ENCODE data around the gene ERCC6. TPM values are rescaled to one million over a fixed set of nuclear protein-coding genes. Genes with fewer than 3 reads are reported as not detected.

ERCC6 gene
- total and polyA plus RNA-seq, 7 donors = 3.0 to 16.6 (median 10.9) TPM

DNA sequence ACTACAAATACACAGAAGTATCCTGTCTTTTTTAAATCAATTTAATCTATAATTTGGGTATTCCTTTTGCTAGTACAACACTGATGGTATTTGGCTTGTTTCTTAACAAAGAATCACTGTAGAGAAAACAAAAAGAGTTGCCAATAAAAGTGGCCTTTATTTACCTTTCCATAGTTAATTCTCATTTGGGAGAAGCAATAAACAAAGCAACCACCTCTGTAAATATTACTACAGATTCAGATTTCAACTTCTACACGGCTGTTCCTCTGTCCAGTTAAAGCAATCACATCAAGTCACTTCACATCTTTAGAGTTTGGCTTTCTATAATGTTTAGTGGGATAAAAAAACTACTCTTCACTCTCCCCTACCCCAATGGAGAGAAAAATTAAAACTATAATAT lies 34.4 kb downstream of the ERCC6 start:
- intact Hi-C loops (cut with DNase I) = no loop called here
- H3K27me3 ChIP-seq = no peaks in the 10 kb centered on the region
- no peaks in the 10 kb centered on the region for H3K9me3 ChIP-seq
- TF ChIP-seq POLR2AphosphoS5 (IDR thresholded peaks at IDR 0.05) = no peak
- no peak for TF ChIP-seq POLR2A (IDR thresholded peaks at IDR 0.05)
- TF ChIP-seq EP300 (IDR thresholded peaks at IDR 0.05) = no peak
- no peak for TF ChIP-seq CTCF (IDR thresholded peaks at IDR 0.05)
- peaks cover 0 to 22% (median 19%) of the 10 kb centered on the region in 4 donors for H3K4me1 ChIP-seq
- no peak for DNase-seq
- H3K27ac ChIP-seq = no peak overlapping the region
- 17 to 72% methylated on average over 1 of the region's 1 CpG for WGBS, 2 donors
- no peak overlapping the region for H3K4me3 ChIP-seq
- H3K36me3 ChIP-seq = peaks cover 0 to 28% (median 0%) of the 10 kb centered on the region in 4 donors

DNA sequence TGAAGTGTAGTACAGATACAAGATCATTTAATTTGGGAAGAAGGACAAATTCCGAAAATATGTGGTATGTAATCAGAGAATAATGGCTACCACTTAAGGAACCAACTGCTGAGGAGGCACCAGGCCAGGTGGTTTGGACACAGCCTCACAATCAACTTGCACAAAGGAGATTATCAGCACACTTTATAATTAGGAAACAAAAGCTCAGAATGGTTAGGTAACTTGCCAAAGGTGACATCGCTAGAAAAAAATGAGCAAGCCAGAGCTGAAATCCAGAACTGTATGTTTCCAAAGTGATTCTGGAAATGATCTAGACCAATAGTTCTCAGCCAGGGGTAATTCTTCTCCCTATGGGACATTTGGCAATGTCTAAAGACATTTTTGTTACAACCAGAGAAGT lies 36.6 kb downstream of the ERCC6 start:
- intact Hi-C loops (cut with DNase I) = no loop called here
- no peak overlapping the region for H3K27ac ChIP-seq
- 94 to 96% methylated on average over 2 of the region's 2 CpGs for WGBS, 2 donors
- H3K27me3 ChIP-seq = no peaks in the 10 kb centered on the region
- DNase-seq = no peak
- TF ChIP-seq CTCF (IDR thresholded peaks at IDR 0.05) = no peak
- no peak for TF ChIP-seq EP300 (IDR thresholded peaks at IDR 0.05)
- TF ChIP-seq POLR2A (IDR thresholded peaks at IDR 0.05) = no peak
- TF ChIP-seq POLR2AphosphoS5 (IDR thresholded peaks at IDR 0.05) = no peak
- H3K4me3 ChIP-seq = no peak overlapping the region
- H3K9me3 ChIP-seq = no peaks in the 10 kb centered on the region
- peaks cover 0 to 2% (median 0%) of the 10 kb centered on the region in 4 donors for H3K4me1 ChIP-seq
- peaks cover 0 to 31% (median 0%) of the 10 kb centered on the region in 4 donors for H3K36me3 ChIP-seq

DNA sequence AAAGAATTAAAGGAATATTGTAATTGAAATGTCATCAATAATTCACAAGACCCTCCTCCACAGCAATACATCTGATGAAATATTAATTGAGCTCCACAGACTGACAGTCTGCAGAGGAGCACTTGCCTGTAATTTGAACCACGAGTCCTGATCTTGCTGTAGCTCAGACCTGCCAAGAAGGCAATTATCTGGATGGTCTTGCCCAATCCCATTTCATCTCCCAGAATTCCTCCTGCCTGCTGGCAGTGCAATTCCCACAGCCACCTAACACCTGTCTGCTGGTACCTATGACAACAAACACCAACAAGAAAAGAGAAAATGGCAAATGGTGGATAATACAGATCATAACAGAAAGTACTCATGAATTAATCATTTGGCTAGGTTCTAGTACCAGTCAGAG lies 38.5 kb downstream of the ERCC6 start:
- H3K27ac ChIP-seq = no peak overlapping the region
- no peaks in the 10 kb centered on the region for H3K27me3 ChIP-seq
- H3K9me3 ChIP-seq = no peaks in the 10 kb centered on the region
- no peak for DNase-seq
- H3K4me1 ChIP-seq = no peaks in the 10 kb centered on the region
- 22 to 75% methylated on average over 1 of the region's 1 CpG for WGBS, 2 donors
- no peak overlapping the region for H3K4me3 ChIP-seq
- intact Hi-C loops (cut with DNase I) = no loop called here
- H3K36me3 ChIP-seq = peaks cover 0 to 27% (median 0%) of the 10 kb centered on the region in 4 donors
- TF ChIP-seq CTCF (IDR thresholded peaks at IDR 0.05) (no peak), POLR2A (IDR thresholded peaks at IDR 0.05) (no peak), POLR2AphosphoS5 (IDR thresholded peaks at IDR 0.05) (no peak), EP300 (IDR thresholded peaks at IDR 0.05) (no peak)

GRCh38 chr10:49499305-49499851 lies 39.5 kb downstream of the ERCC6 start:
- TF ChIP-seq EP300 (IDR thresholded peaks at IDR 0.05) (no peak), POLR2A (IDR thresholded peaks at IDR 0.05) (no peak), CTCF (IDR thresholded peaks at IDR 0.05) (no peak)
- H3K27ac ChIP-seq = no peak overlapping the region
- no peaks in the 10 kb centered on the region for H3K4me1 ChIP-seq
- no peak for DNase-seq
- intact Hi-C loops (cut with DNase I) = no loop called here
- peaks cover 0 to 18% (median 0%) of the 10 kb centered on the region in 4 donors for H3K36me3 ChIP-seq
- no peak overlapping the region for H3K4me3 ChIP-seq
- no peaks in the 10 kb centered on the region for H3K9me3 ChIP-seq
- no peaks in the 10 kb centered on the region for H3K27me3 ChIP-seq
- 21 to 80% methylated on average over 5 of the region's 5 CpGs for WGBS, 2 donors

- Histone ChIP-seq H3K4me3 (no peak overlapping the region), H3K27me3 (no peaks in the 10 kb centered on the region), H3K36me3 (peaks cover 0 to 18% (median 0%) of the 10 kb centered on the region in 4 donors), H3K4me1 (no peaks in the 10 kb centered on the region), H3K9me3 (no peaks in the 10 kb centered on the region), H3K27ac (no peak overlapping the region)
- TF ChIP-seq CTCF (IDR thresholded peaks at IDR 0.05) (no peak), POLR2AphosphoS5 (IDR thresholded peaks at IDR 0.05) (no peak), EP300 (IDR thresholded peaks at IDR 0.05) (no peak), POLR2A (IDR thresholded peaks at IDR 0.05) (no peak)
- WGBS, 2 donors = 97 to 100% methylated on average over 2 of the region's 2 CpGs
- intact Hi-C loops (cut with DNase I) = no loop called here
- no peak for DNase-seq
Observed at GRCh38 chr10:49498425-49498824, 40.5 kb downstream of the ERCC6 start.

Data from sigmoid colon (tissue), 7 donors.